ENCODE data around the gene NELL1. TPM values are rescaled to one million over a fixed set of nuclear protein-coding genes. Genes with fewer than 3 reads are reported as not detected.
"Not testable (repeated sequence)": the region's sequence is repeated elsewhere in the genome, so short reads cannot be mapped to it uniquely, and the experiment has no call there.

Gene NELL1
- total and polyA plus RNA-seq, 2 experiments from 2014 or later = 1.6 TPM; not detected in 1

GRCh38 chr11:20862263-20862662, 192.9 kb downstream of the NELL1 start:
- not testable (repeated sequence) for H3K4me2 ChIP-seq; H3K9me2 ChIP-seq (ENCODE audit: insufficient read depth); H3K27ac ChIP-seq (ENCODE audit: low read depth); H3K36me3 Mint-ChIP-seq (ENCODE audit: low read depth); H2AFZ ChIP-seq; H4K20me1 ChIP-seq (replicated peaks; ENCODE audit: insufficient read depth); H3K79me2 ChIP-seq (replicated peaks; ENCODE audit: insufficient read depth); H3K4me1 ChIP-seq (ENCODE audit: insufficient read depth); H3K27me3 ChIP-seq (ENCODE audit: insufficient read depth); H3F3A ChIP-seq (replicated peaks; ENCODE audit: low read depth); DNase-seq (ENCODE audit: low spot score); ATAC-seq; H3K4me3 ChIP-seq; H3K36me3 ChIP-seq (ENCODE audit: insufficient read depth); H3K27ac Mint-ChIP-seq; H3K4me3 Mint-ChIP-seq; H3K27me3 Mint-ChIP-seq (ENCODE audit: insufficient read depth, low read depth, poor library complexity)
- H3K4me1 Mint-ChIP-seq = peaks cover 11% of the 10 kb centered on the region
- peaks cover 17% of the 10 kb centered on the region; the same call in 1 of the 3 replicates for H3K9me3 Mint-ChIP-seq

GRCh38 chr11:20864628-20865027, 195.2 kb downstream of the NELL1 start:
- ATAC-seq (no peak), DNase-seq (ENCODE audit: low spot score) (no peak)
- no peak overlapping the region for H3K4me3 Mint-ChIP-seq
- H3K27ac Mint-ChIP-seq = no peak overlapping the region
- no peak overlapping the region for H3K4me2 ChIP-seq
- H3K79me2 ChIP-seq (replicated peaks; ENCODE audit: insufficient read depth) = no peaks in the 10 kb centered on the region
- H3K27me3 ChIP-seq (ENCODE audit: insufficient read depth) = no peaks in the 10 kb centered on the region
- H3K27me3 Mint-ChIP-seq (ENCODE audit: insufficient read depth, low read depth, poor library complexity) = peaks cover 7% of the 10 kb centered on the region
- no peaks in the 10 kb centered on the region for H3F3A ChIP-seq (replicated peaks; ENCODE audit: low read depth)
- no peaks in the 10 kb centered on the region for H3K36me3 ChIP-seq (ENCODE audit: insufficient read depth)
- no peak overlapping the region for H2AFZ ChIP-seq
- no peaks in the 10 kb centered on the region for H4K20me1 ChIP-seq (replicated peaks; ENCODE audit: insufficient read depth)
- H3K36me3 Mint-ChIP-seq (ENCODE audit: low read depth) = peaks cover 8% of the 10 kb centered on the region; the same call in 2 of the 3 replicates
- no peaks in the 10 kb centered on the region; the same call in 1 of the 2 replicates for H3K4me1 ChIP-seq (ENCODE audit: insufficient read depth)
- H3K9me3 Mint-ChIP-seq = peaks cover 17% of the 10 kb centered on the region; the same call in 1 of the 3 replicates
- H3K4me3 ChIP-seq = no peak overlapping the region
- H3K4me1 Mint-ChIP-seq = peaks cover 11% of the 10 kb centered on the region
- no peak overlapping the region for H3K27ac ChIP-seq (ENCODE audit: low read depth)
- H3K9me2 ChIP-seq (ENCODE audit: insufficient read depth) = no peaks in the 10 kb centered on the region
- no peak for TF ChIP-seq STAT1 (IDR thresholded peaks at IDR 0.05; ENCODE audit: unreplicated experiment)

- H3K27me3 Mint-ChIP-seq (ENCODE audit: insufficient read depth, low read depth, poor library complexity) = peaks cover 7% of the 10 kb centered on the region
- TF ChIP-seq STAT1 (IDR thresholded peaks at IDR 0.05; ENCODE audit: unreplicated experiment) = no peak
- no peak for TF ChIP-seq CTCF (conservative IDR thresholded peaks at IDR 0.05; ENCODE audit: low read depth in 2 of 2)
- TF ChIP-seq ETS1 (IDR thresholded peaks at IDR 0.05) = no peak
- TF ChIP-seq POLR2AphosphoS5 (IDR thresholded peaks at IDR 0.05; ENCODE audit: low read depth) = no peak
- no peak for TF ChIP-seq EZH2 (IDR thresholded peaks at IDR 0.05; ENCODE audit: low read depth, unreplicated experiment)
- no peak for TF ChIP-seq EZH2phosphoT487 (IDR thresholded peaks at IDR 0.05; ENCODE audit: unreplicated experiment)
- no peak for TF ChIP-seq NANOG (IDR thresholded peaks at IDR 0.05; ENCODE audit: borderline replicate concordance)
- TF ChIP-seq ZNF114 (CRISPR knock-in tag; IDR thresholded peaks at IDR 0.05) = no peak
- TF ChIP-seq REST (IDR thresholded peaks at IDR 0.05; ENCODE audit: unreplicated experiment) = no peak
- TF ChIP-seq JUNB (IDR thresholded peaks at IDR 0.05; ENCODE audit: unreplicated experiment) = no peak
- TF ChIP-seq CREB1 (CRISPR knock-in tag; IDR thresholded peaks at IDR 0.05; ENCODE audit: low read depth) = no peak
- TF ChIP-seq ZNF331 (CRISPR knock-in tag; IDR thresholded peaks at IDR 0.05; ENCODE audit: low read depth) = no peak
Measured at GRCh38 chr11:20865161-20865560, 195.8 kb downstream of the NELL1 start.

More at GRCh38 chr11:20865161-20865560, 195.8 kb downstream of the NELL1 start:
- Histone ChIP-seq H3K4me1 (ENCODE audit: insufficient read depth) (no peaks in the 10 kb centered on the region; the same call in 1 of the 2 replicates), H3K27ac (ENCODE audit: low read depth) (no peak overlapping the region), H3F3A (replicated peaks; ENCODE audit: low read depth) (no peaks in the 10 kb centered on the region), H3K9me2 (ENCODE audit: insufficient read depth) (no peaks in the 10 kb centered on the region), H3K27me3 (ENCODE audit: insufficient read depth) (no peaks in the 10 kb centered on the region), H3K79me2 (replicated peaks; ENCODE audit: insufficient read depth) (no peaks in the 10 kb centered on the region), H3K4me3 (no peak overlapping the region), H2AFZ (no peak overlapping the region), H3K36me3 (ENCODE audit: insufficient read depth) (no peaks in the 10 kb centered on the region), H3K4me2 (no peak overlapping the region), H4K20me1 (replicated peaks; ENCODE audit: insufficient read depth) (no peaks in the 10 kb centered on the region)
- H3K4me3 Mint-ChIP-seq = no peak overlapping the region
- H3K4me1 Mint-ChIP-seq = peaks cover 10% of the 10 kb centered on the region
- no peak overlapping the region for H3K27ac Mint-ChIP-seq
- peaks cover 17% of the 10 kb centered on the region; the same call in 1 of the 3 replicates for H3K9me3 Mint-ChIP-seq
- ATAC-seq = no peak
- DNase-seq (ENCODE audit: low spot score) = no peak
- peaks cover 8% of the 10 kb centered on the region; the same call in 2 of the 3 replicates for H3K36me3 Mint-ChIP-seq (ENCODE audit: low read depth)

Data from GM23338 (cell line).